ENCODE measurements around the gene MGP.

- TF ChIP-seq POLR2AphosphoS5 (IDR thresholded peaks at IDR 0.05; ENCODE audit: borderline replicate concordance, low read depth, low read length): no peak
- no peak for TF ChIP-seq EZH2 (IDR thresholded peaks at IDR 0.05)
- TF ChIP-seq FOXP2 (optimal IDR thresholded peaks at IDR 0.05; ENCODE audit: control extremely low read depth, extremely low read length, insufficient read depth): no peak
These were observed 36.0 kb downstream of the MGP start for GRCh38 chr12:14849661-14850060.
